ENCODE measurements around the gene VSTM2B. TPM values are rescaled to one million over a fixed set of nuclear protein-coding genes. Genes with fewer than 3 reads are reported as not detected.
A peak's percentile ranks its signal among the peaks of the same experiment; 100 is the strongest.

The VSTM2B gene
- total RNA-seq, 1 donor from 2014 or later, result not detected

DNA sequence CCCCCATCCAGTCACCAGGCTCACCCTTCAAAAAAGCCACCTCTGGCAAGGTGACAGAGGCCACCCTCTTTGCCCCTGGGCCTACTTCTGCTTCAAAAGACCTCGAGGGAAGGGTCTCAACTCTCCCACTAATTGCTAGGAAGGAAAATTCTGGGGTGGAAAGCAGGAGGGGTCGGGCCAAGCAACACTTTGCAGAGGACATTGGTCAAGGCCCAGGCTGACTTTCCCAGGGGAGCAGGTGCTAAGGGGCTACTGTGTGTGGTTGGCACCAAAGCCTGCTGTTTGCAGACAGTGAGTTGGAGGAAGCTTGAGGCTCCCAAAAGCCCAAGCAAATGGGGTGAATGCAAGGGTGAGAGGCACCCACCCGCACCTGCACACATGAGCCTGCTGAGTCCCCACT, 28.6 kb upstream of the VSTM2B start:
- DNase-seq (ENCODE audit: low spot score), result peak; percentile 43
- Mint-ChIP-seq H3K27me3 (ENCODE audit: low read depth) (peaks cover 11% of the 10 kb centered on the region), H3K4me1 (ENCODE audit: low read depth) (no peaks in the 10 kb centered on the region), H3K36me3 (ENCODE audit: low read depth) (no peaks in the 10 kb centered on the region), H3K4me3 (ENCODE audit: unreplicated experiment) (no peak overlapping the region), H3K9me3 (ENCODE audit: low read depth) (no peaks in the 10 kb centered on the region), H3K27ac (ENCODE audit: unreplicated experiment) (no peak overlapping the region)
- TF ChIP-seq, protein P1, sequence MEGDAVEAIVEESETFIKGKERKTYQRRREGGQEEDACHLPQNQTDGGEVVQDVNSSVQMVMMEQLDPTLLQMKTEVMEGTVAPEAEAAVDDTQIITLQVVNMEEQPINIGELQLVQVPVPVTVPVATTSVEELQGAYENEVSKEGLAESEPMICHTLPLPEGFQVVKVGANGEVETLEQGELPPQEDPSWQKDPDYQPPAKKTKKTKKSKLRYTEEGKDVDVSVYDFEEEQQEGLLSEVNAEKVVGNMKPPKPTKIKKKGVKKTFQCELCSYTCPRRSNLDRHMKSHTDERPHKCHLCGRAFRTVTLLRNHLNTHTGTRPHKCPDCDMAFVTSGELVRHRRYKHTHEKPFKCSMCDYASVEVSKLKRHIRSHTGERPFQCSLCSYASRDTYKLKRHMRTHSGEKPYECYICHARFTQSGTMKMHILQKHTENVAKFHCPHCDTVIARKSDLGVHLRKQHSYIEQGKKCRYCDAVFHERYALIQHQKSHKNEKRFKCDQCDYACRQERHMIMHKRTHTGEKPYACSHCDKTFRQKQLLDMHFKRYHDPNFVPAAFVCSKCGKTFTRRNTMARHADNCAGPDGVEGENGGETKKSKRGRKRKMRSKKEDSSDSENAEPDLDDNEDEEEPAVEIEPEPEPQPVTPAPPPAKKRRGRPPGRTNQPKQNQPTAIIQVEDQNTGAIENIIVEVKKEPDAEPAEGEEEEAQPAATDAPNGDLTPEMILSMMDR (IDR thresholded peaks at IDR 0.05), result no peak

- Mint-ChIP-seq H3K9me3 (ENCODE audit: low read depth) (no peaks in the 10 kb centered on the region), H3K27me3 (ENCODE audit: low read depth) (peaks cover 6% of the 10 kb centered on the region), H3K4me3 (ENCODE audit: unreplicated experiment) (no peak overlapping the region), H3K27ac (ENCODE audit: unreplicated experiment) (no peak overlapping the region), H3K4me1 (ENCODE audit: low read depth) (no peaks in the 10 kb centered on the region), H3K36me3 (ENCODE audit: low read depth) (no peaks in the 10 kb centered on the region)
- TF ChIP-seq, protein P1 (IDR thresholded peaks at IDR 0.05), result no peak
- peak; percentile 68 for DNase-seq (ENCODE audit: low spot score)
Observed at GRCh38 chr19:29497686-29498436, 27.9 kb upstream of the VSTM2B start.

- TF ChIP-seq, protein P1 (IDR thresholded peaks at IDR 0.05), result no peak
- DNase-seq (ENCODE audit: low spot score), result peak; percentile 79
- Mint-ChIP-seq H3K4me1 (ENCODE audit: low read depth) (no peaks in the 10 kb centered on the region), H3K4me3 (ENCODE audit: unreplicated experiment) (no peak overlapping the region), H3K36me3 (ENCODE audit: low read depth) (no peaks in the 10 kb centered on the region), H3K27me3 (ENCODE audit: low read depth) (peaks cover 5% of the 10 kb centered on the region), H3K9me3 (ENCODE audit: low read depth) (no peaks in the 10 kb centered on the region), H3K27ac (ENCODE audit: unreplicated experiment) (no peak overlapping the region)
Observed at GRCh38 chr19:29499261-29499920, 26.4 kb upstream of the VSTM2B start.

GRCh38 chr19:29499921-29500590, 25.7 kb upstream of the VSTM2B start:
- Mint-ChIP-seq H3K9me3 (ENCODE audit: low read depth) (no peaks in the 10 kb centered on the region), H3K27ac (ENCODE audit: unreplicated experiment) (no peak overlapping the region), H3K4me1 (ENCODE audit: low read depth) (no peaks in the 10 kb centered on the region), H3K27me3 (ENCODE audit: low read depth) (peaks cover 5% of the 10 kb centered on the region), H3K36me3 (ENCODE audit: low read depth) (no peaks in the 10 kb centered on the region), H3K4me3 (ENCODE audit: unreplicated experiment) (no peak overlapping the region)
- peak; percentile 71 for DNase-seq (ENCODE audit: low spot score)
- TF ChIP-seq, protein P1 (IDR thresholded peaks at IDR 0.05), result no peak

DNA sequence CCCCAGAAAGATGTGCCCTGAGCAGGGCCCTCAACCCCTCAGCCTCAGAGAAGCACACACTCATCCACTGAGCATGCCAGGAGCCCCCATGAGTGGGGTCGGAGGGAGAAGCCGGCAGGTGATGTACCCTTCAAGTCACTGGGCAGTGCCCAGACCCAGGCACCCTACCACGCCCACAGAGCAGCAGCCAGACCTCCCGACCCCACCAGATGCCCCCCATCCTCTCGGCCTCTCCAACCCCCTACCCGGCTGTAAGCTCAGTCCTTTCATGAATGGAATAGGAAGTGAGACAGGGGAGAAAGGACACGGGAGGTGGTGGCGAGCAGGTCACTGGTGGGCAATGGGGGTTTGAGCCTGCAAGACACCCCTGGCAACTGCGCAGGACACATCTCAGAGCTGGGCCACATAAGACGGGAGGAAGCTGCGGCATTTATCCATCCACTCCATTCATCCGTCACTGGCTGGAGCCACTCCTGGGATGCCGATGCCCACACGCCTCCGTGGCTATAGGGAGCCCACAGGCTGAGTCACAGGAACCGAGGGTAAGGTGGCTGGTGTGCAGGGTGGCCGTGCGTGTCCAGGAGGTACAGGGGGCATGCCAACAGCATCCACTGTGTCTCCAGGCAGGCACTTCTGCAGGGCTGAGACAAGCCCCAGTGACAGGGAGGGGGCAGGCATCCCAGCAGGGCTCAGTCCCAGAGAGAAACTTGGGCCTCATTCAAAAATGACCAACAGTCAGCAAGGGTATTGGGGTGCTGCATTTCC, 23.8 kb upstream of the VSTM2B start:
- H3K9me3 Mint-ChIP-seq (ENCODE audit: low read depth), result no peaks in the 10 kb centered on the region
- no peak overlapping the region for H3K4me3 Mint-ChIP-seq (ENCODE audit: unreplicated experiment)
- no peaks in the 10 kb centered on the region for H3K4me1 Mint-ChIP-seq (ENCODE audit: low read depth)
- H3K27me3 Mint-ChIP-seq (ENCODE audit: low read depth), result peaks cover 5% of the 10 kb centered on the region
- TF ChIP-seq, protein P1 (IDR thresholded peaks at IDR 0.05), result no peak
- peak; percentile 72 for DNase-seq (ENCODE audit: low spot score)
- H3K36me3 Mint-ChIP-seq (ENCODE audit: low read depth), result no peaks in the 10 kb centered on the region
- H3K27ac Mint-ChIP-seq (ENCODE audit: unreplicated experiment), result no peak overlapping the region

All from chondrocyte (in vitro differentiated cells).